Liver (tissue), 9 donors: Measurements from ENCODE around the gene MEGF11. TPM values are rescaled to one million over a fixed set of nuclear protein-coding genes. Genes with fewer than 3 reads are reported as not detected.

Experiments
- DNase-seq: peaks from one replicate; pipeline ENCODE4 v3.0.0-alpha.2; 2017; ENCODE audit warnings: low spot score
- H3K27ac ChIP-seq, 2 donors: one replicate each; pipeline ENCODE4 v1.7.0; 2013; ENCODE audit warnings: inconsistent platforms in 2 of 2, low read length in 2 of 2, control low read depth in 1 of 2, low read depth in 1 of 2, mild to moderate bottlenecking in 1 of 2
- H3K27me3 ChIP-seq, 4 donors: one replicate each; pipeline versions ENCODE4 v1.6.1 to v1.7.0; 2013; ENCODE audit warnings: low read length in 3 of 4, inconsistent platforms in 1 of 4, mild to moderate bottlenecking in 1 of 4, moderate library complexity in 1 of 4; ENCODE audit not compliant: control insufficient read depth in 4 of 4, insufficient read depth in 4 of 4
- H3K36me3 ChIP-seq, 4 donors: one replicate each; pipeline versions ENCODE4 v1.6.1 to v1.7.0; 2013; ENCODE audit warnings: low read length in 3 of 4, mild to moderate bottlenecking in 3 of 4, low read depth in 1 of 4, moderate library complexity in 1 of 4; ENCODE audit not compliant: control insufficient read depth in 4 of 4, insufficient read depth in 3 of 4
- H3K4me1 ChIP-seq, 4 donors: one replicate each; pipeline versions ENCODE4 v1.6.1 to v1.7.0; 2013; ENCODE audit warnings: low read length in 3 of 4, mild to moderate bottlenecking in 3 of 4, moderate library complexity in 1 of 4; ENCODE audit not compliant: control insufficient read depth in 4 of 4, insufficient read depth in 4 of 4
- H3K4me3 ChIP-seq, 3 donors: one replicate each; pipeline versions ENCODE4 v1.6.1 to v1.7.0; 2013; ENCODE audit warnings: low read length in 3 of 3, control low read depth in 1 of 3, low read depth in 1 of 3, mild to moderate bottlenecking in 1 of 3
- H3K9ac ChIP-seq, 2 donors: one replicate each; pipeline ENCODE4 v1.7.0; 2013; ENCODE audit warnings: low read length in 2 of 2, mild to moderate bottlenecking in 2 of 2, moderate library complexity in 2 of 2, control low read depth in 1 of 2, low read depth in 1 of 2
- H3K9me3 ChIP-seq, 4 donors: one replicate each; pipeline versions ENCODE4 v1.6.1 to v1.7.0; 2013; ENCODE audit warnings: low read length in 3 of 4; ENCODE audit not compliant: control insufficient read depth in 4 of 4
- ATF3 ChIP-seq: IDR thresholded peaks from 2 replicates; pipeline ENCODE4 v1.6.1; 2016; ENCODE audit warnings: antibody characterized with exemption
- CTCF ChIP-seq: fragments of 150-350 bp; IDR thresholded peaks from 2 replicates; pipeline ENCODE4 v1.5.1; 2017; ENCODE audit warnings: improper control_type of control experiment, low read depth, low read length; ENCODE audit not compliant: missing input control
- EGR1 ChIP-seq, 2 donors: IDR thresholded peaks; 2 replicates each; pipeline ENCODE4 v1.6.1; 2016 to 2018; ENCODE audit warnings: antibody characterized with exemption in 2 of 2, low read depth in 2 of 2
- FOXA1 ChIP-seq: IDR thresholded peaks from 2 replicates; pipeline ENCODE4 v1.6.1; 2016; ENCODE audit warnings: antibody characterized with exemption
- FOXA2 ChIP-seq: IDR thresholded peaks from 2 replicates; pipeline ENCODE4 v1.6.1; 2016; ENCODE audit warnings: antibody characterized with exemption
- GABPA ChIP-seq, 2 donors: IDR thresholded peaks in 1 of 2; conservative IDR thresholded peaks in 1 of 2; 2 replicates each; pipeline ENCODE4 v1.6.1; 2016; ENCODE audit warnings: antibody characterized with exemption in 2 of 2, mild to moderate bottlenecking in 1 of 2, moderate library complexity in 1 of 2
- HNF4G ChIP-seq: IDR thresholded peaks from 2 replicates; pipeline ENCODE4 v1.6.1; 2016; ENCODE audit warnings: antibody characterized with exemption
- JUND ChIP-seq, 2 donors: IDR thresholded peaks; 2 replicates each; pipeline ENCODE4 v1.6.1; 2016; ENCODE audit warnings: antibody characterized with exemption in 2 of 2
- NR2F2 ChIP-seq: IDR thresholded peaks from 2 replicates; pipeline ENCODE4 v1.6.1; 2016; ENCODE audit warnings: antibody characterized with exemption
- RAD21 ChIP-seq, 2 donors: IDR thresholded peaks; 2 replicates each; pipeline ENCODE4 v1.6.1; 2016; ENCODE audit warnings: antibody characterized with exemption in 2 of 2, mild to moderate bottlenecking in 2 of 2
- REST ChIP-seq: IDR thresholded peaks from 2 replicates; pipeline ENCODE4 v1.6.1; 2016; ENCODE audit warnings: antibody characterized with exemption, mild to moderate bottlenecking
- SP1 ChIP-seq: IDR thresholded peaks from 2 replicates; pipeline ENCODE4 v1.6.1; 2018; ENCODE audit warnings: antibody characterized with exemption, mild to moderate bottlenecking
- YY1 ChIP-seq: IDR thresholded peaks from 2 replicates; pipeline ENCODE4 v1.6.1; 2016; ENCODE audit warnings: antibody characterized with exemption, mild to moderate bottlenecking
- WGBS: extraction: QIAGEN DNeasy Blood & Tissue Kit; methylation state at CpG from one replicate; pipeline ENCODE4 v1.1.7; 2013; 5-methylcytosine and 5-hydroxymethylcytosine counted together
- polyA plus RNA-seq, 2 donors: library from polyadenylated mRNA; stranded (reverse) in 1 of 2; unstranded in 1 of 2; fragments of 200-250 nt in 1 of 2; fragments of >200 nt in 1 of 2; fragmentation: Nextera tagmentation in 1 of 2; extraction: Ambion mirVana in 1 of 2; gene quantifications; one replicate each; pipeline versions ENCODE4 v1.2.1 to v1.2.3, GENCODE V29; 2013 to 2015
- total RNA-seq, 2 donors: library from RNA; depleted of rRNA; stranded (reverse); fragments of >200 nt; gene quantifications; one replicate each; pipeline ENCODE4 v1.2.3, GENCODE V29; 2014
- TF ChIP-seq, protein P1 (sequence below): IDR thresholded peaks from 2 replicates; pipeline ENCODE4 v1.6.1; 2016; ENCODE audit warnings: antibody characterized with exemption
- donor health status: healthy.
- donor health status: healthy.
- donor health status: healthy.
- donor health status: healthy.
- donor health status: healthy.

The MEGF11 gene
- total and polyA plus RNA-seq, 4 donors: under 0.01 to 0.51 (median 0.03) TPM; not detected in 1

DNA sequence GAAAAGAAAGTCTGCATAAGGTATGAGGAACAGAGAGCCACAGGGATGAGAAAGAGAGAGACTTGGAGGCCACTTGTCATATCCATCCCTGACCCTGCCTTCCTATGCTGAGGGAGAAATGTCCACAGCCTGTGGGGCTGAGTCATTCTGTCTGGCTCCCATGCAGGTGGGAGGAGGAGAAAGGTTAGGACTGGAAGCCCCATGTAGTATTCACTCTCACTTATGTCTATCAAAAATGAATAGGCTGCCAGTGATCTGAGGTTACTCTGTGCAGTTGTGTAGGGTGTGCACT lies 313.0 kb downstream of the MEGF11 start (continued):
- TF ChIP-seq SP1 (no peak), GABPA (IDR thresholded peaks at IDR 0.05 in 1 of 2, conservative IDR thresholded peaks at IDR 0.05 in 1 of 2) (no peak)

DNA sequence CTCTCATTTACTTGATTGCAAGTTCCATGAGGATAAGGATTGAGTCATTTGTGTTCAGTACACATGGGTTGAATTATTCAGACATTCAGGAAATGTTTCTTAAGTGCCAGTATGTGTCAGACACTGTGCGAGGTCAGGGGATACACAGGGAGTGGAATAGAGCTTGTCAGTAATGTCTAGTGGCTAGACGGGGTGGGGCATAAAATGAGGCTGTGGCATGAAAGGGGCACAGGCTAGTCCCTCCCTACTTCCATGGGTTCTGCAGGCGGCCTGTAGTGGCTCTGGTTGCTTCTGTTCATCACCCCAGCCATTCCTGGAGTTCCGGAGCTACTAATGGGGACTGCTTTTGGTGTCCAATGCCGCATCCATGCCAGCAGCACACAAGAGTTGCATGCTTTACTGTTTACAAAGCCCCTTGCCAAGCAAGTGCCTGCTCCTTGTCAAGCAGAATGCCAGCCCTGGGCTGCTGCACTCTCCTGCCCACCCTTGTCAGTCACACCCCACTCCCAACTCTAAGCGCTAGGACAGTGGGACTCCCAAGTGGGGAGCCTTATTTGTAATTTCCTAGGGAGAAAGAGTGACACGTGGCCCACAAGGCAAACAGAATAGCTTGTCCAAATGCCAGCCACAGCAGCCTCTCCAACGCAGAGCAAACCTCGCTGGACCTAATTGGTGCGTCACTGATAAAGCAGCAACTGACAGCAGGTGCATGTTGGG lies 313.5 kb downstream of the MEGF11 start:
- no peaks in the 10 kb centered on the region for H3K9me3 ChIP-seq
- no peaks in the 10 kb centered on the region for H3K4me1 ChIP-seq
- no peak for DNase-seq
- TF ChIP-seq RAD21 (IDR thresholded peaks at IDR 0.05) (no peak), EGR1 (IDR thresholded peaks at IDR 0.05; ENCODE audit: low read depth in 2 of 2) (no peak), YY1 (no peak), SP1 (no peak), HNF4G (no peak), REST (no peak), GABPA (IDR thresholded peaks at IDR 0.05 in 1 of 2, conservative IDR thresholded peaks at IDR 0.05 in 1 of 2) (no peak), FOXA2 (no peak), NR2F2 (no peak), CTCF (no peak), JUND (IDR thresholded peaks at IDR 0.05) (no peak), ATF3 (no peak), FOXA1 (no peak)
- TF ChIP-seq, protein P1, sequence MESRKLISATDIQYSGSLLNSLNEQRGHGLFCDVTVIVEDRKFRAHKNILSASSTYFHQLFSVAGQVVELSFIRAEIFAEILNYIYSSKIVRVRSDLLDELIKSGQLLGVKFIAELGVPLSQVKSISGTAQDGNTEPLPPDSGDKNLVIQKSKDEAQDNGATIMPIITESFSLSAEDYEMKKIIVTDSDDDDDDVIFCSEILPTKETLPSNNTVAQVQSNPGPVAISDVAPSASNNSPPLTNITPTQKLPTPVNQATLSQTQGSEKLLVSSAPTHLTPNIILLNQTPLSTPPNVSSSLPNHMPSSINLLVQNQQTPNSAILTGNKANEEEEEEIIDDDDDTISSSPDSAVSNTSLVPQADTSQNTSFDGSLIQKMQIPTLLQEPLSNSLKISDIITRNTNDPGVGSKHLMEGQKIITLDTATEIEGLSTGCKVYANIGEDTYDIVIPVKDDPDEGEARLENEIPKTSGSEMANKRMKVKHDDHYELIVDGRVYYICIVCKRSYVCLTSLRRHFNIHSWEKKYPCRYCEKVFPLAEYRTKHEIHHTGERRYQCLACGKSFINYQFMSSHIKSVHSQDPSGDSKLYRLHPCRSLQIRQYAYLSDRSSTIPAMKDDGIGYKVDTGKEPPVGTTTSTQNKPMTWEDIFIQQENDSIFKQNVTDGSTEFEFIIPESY: no peak
- H3K27me3 ChIP-seq: no peaks in the 10 kb centered on the region
- 80% methylated on average over 10 of the region's 10 CpGs for WGBS
- H3K27ac ChIP-seq: no peak overlapping the region
- no peaks in the 10 kb centered on the region for H3K36me3 ChIP-seq
- H3K4me3 ChIP-seq: no peak overlapping the region
- H3K9ac ChIP-seq: no peak overlapping the region
